Thoracic aorta (tissue), 2 donors: ENCODE measurements around the gene PALD1. TPM values are rescaled to one million over a fixed set of nuclear protein-coding genes. Genes with fewer than 3 reads are reported as not detected.

ENCODE experiments used
- ATAC-seq: fragments of 150-250 bp; one replicate; pipeline ENCODE4 v1.8.0; 2017; ENCODE audit warnings: low read depth; ENCODE audit not compliant: insufficient number of reproducible peaks, low FRiP score
- DNase-seq: peaks from one replicate; pipeline ENCODE4 v3.0.0-alpha.2; 2020; ENCODE audit warnings: low spot score
- H3K27ac ChIP-seq, 2 donors: fragments of 200-600 bp; sonication (generic); 1 replicate in 1 of 2; 2 replicates in 1 of 2; pipeline ENCODE4 v1.5.1; 2016; ENCODE audit warnings: mild to moderate bottlenecking in 2 of 2, moderate library complexity in 2 of 2
- H3K27me3 ChIP-seq: fragments of 200-600 bp; sonication (generic); replicated peaks from 2 replicates; pipeline ENCODE4 v1.6.0; 2016; ENCODE audit warnings: mild to moderate bottlenecking; ENCODE audit not compliant: insufficient read depth
- H3K36me3 ChIP-seq: fragments of 200-600 bp; sonication (generic); one replicate; pipeline ENCODE4 v1.5.1; 2016
- H3K4me1 ChIP-seq, 2 donors: fragments of 200-600 bp; sonication (generic); 1 replicate in 1 of 2; 2 replicates in 1 of 2; pipeline versions ENCODE4 v1.5.1 to v1.6.0; 2016; ENCODE audit warnings: low read depth in 2 of 2, mild to moderate bottlenecking in 1 of 2; ENCODE audit not compliant: control insufficient read depth in 1 of 2
- H3K4me3 ChIP-seq: fragments of 200-600 bp; sonication (generic); 2 replicates; pipeline ENCODE4 v1.5.1; 2016; ENCODE audit warnings: mild to moderate bottlenecking
- H3K9me3 ChIP-seq: fragments of 200-600 bp; sonication (generic); 2 replicates; pipeline ENCODE4 v1.5.1; 2016
- CTCF ChIP-seq: fragments of 200-600 bp; sonication (generic); IDR thresholded peaks from one replicate; pipeline ENCODE4 v1.5.1; 2019; ENCODE audit warnings: antibody characterized with exemption
- total RNA-seq, 2 donors: library from RNA; depleted of rRNA; stranded (reverse); fragments of >200 nt; gene quantifications; one replicate each; pipeline versions ENCODE4 v1.1.0 to v1.2.3, GENCODE V29; 2016

PALD1 gene
- total RNA-seq, 2 donors from 2014 or later: 19.5 to 19.7 TPM

GRCh38 chr10:70458329-70459060, 20.1 kb upstream of the PALD1 start:
- TF ChIP-seq CTCF: peak; percentile 42
- ATAC-seq: peak; percentile 70
- peak overlapping the region; percentile 56 to 80 for H3K27ac ChIP-seq
- no peaks in the 10 kb centered on the region for H3K36me3 ChIP-seq
- H3K27me3 ChIP-seq: no peaks in the 10 kb centered on the region
- H3K4me3 ChIP-seq: peak overlapping the region; percentile 70
- H3K4me1 ChIP-seq: peaks cover 16 to 35% of the 10 kb centered on the region in 2 donors
- peak; percentile 56 for DNase-seq
- H3K9me3 ChIP-seq: no peaks in the 10 kb centered on the region

- ATAC-seq (no peak), DNase-seq (no peak)
- Histone ChIP-seq H3K9me3 (no peaks in the 10 kb centered on the region), H3K36me3 (no peaks in the 10 kb centered on the region), H3K27me3 (no peaks in the 10 kb centered on the region), H3K4me1 (peaks cover 16 to 35% of the 10 kb centered on the region in 2 donors), H3K4me3 (peak overlapping the region; percentile 70), H3K27ac (peak overlapping the region; percentile 38 to 80)
- no peak for TF ChIP-seq CTCF
Observed at GRCh38 chr10:70459061-70459773, 19.4 kb upstream of the PALD1 start.

- DNase-seq: no peak
- Histone ChIP-seq H3K27ac (peak overlapping the region in 1 of 2 donors; percentile 38), H3K4me3 (no peak overlapping the region), H3K4me1 (peaks cover 16 to 35% of the 10 kb centered on the region in 2 donors), H3K36me3 (no peaks in the 10 kb centered on the region), H3K9me3 (no peaks in the 10 kb centered on the region), H3K27me3 (no peaks in the 10 kb centered on the region)
- ATAC-seq: no peak
- TF ChIP-seq CTCF: no peak
Observed at GRCh38 chr10:70459774-70460490, 18.6 kb upstream of the PALD1 start.

GRCh38 chr10:70461397-70462348, 16.9 kb upstream of the PALD1 start:
- Histone ChIP-seq H3K27ac (peak overlapping the region in 1 of 2 donors; percentile 31), H3K27me3 (no peaks in the 10 kb centered on the region), H3K36me3 (no peaks in the 10 kb centered on the region), H3K4me1 (peaks cover 16 to 35% of the 10 kb centered on the region in 2 donors), H3K4me3 (no peak overlapping the region), H3K9me3 (no peaks in the 10 kb centered on the region)
- ATAC-seq: no peak
- DNase-seq: no peak
- peak; percentile 81 for TF ChIP-seq CTCF
